Measurements from ENCODE around the gene FAM149A.

FAM149A gene

DNA sequence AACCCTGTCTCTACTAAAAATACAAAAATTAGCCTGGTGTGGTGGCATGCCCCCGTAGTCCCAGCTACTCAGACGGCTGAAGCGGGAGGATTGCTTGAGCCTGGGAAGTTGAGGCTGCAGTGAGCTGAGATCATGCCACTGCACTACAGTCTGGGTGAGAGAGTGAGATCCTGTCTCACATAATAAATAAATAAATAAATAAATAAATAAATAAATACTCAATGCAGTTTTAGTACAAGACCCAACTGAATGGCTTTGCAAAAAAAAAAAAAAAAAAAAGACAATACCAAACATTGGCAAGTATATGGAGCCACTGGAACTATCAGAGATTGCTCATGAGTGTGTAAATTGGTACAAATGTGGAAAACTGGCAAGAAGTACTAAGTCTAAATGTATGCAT lies 83.6 kb downstream of the FAM149A start:
- DNase-seq (ENCODE audit: low read depth): no peak
- H3K4me3 ChIP-seq (ENCODE audit: low read depth, low read length): no peak overlapping the region
- TF ChIP-seq, protein P1, sequence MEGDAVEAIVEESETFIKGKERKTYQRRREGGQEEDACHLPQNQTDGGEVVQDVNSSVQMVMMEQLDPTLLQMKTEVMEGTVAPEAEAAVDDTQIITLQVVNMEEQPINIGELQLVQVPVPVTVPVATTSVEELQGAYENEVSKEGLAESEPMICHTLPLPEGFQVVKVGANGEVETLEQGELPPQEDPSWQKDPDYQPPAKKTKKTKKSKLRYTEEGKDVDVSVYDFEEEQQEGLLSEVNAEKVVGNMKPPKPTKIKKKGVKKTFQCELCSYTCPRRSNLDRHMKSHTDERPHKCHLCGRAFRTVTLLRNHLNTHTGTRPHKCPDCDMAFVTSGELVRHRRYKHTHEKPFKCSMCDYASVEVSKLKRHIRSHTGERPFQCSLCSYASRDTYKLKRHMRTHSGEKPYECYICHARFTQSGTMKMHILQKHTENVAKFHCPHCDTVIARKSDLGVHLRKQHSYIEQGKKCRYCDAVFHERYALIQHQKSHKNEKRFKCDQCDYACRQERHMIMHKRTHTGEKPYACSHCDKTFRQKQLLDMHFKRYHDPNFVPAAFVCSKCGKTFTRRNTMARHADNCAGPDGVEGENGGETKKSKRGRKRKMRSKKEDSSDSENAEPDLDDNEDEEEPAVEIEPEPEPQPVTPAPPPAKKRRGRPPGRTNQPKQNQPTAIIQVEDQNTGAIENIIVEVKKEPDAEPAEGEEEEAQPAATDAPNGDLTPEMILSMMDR (IDR thresholded peaks at IDR 0.05; ENCODE audit: insufficient read depth, low read depth, low read length, missing control alignments): no peak

DNA sequence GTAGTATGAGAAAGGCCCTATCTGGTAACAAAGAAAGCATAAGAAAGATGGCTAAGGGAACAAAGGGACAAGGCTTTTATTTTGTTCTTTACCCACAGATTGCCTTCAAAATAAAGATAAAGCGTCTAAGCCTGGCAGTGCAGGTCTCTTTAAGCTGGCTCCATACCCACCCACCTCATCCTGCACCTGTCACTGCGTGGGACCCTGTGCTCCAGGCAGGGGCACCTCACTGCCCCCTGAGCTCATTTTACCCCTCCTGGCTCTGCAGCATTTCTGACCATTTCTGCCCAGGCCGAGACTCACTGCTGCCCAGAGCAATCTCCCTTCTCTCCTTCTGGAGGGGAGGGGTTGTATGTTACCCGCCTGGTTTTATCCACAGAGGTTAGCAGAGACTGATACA lies 85.2 kb downstream of the FAM149A start:
- TF ChIP-seq, protein P1 (IDR thresholded peaks at IDR 0.05; ENCODE audit: insufficient read depth, low read depth, low read length, missing control alignments): no peak
- H3K4me3 ChIP-seq (ENCODE audit: low read depth, low read length): peak overlapping the region; percentile 4; the same call in 1 of the 2 replicates
- DNase-seq (ENCODE audit: low read depth): no peak

DNA sequence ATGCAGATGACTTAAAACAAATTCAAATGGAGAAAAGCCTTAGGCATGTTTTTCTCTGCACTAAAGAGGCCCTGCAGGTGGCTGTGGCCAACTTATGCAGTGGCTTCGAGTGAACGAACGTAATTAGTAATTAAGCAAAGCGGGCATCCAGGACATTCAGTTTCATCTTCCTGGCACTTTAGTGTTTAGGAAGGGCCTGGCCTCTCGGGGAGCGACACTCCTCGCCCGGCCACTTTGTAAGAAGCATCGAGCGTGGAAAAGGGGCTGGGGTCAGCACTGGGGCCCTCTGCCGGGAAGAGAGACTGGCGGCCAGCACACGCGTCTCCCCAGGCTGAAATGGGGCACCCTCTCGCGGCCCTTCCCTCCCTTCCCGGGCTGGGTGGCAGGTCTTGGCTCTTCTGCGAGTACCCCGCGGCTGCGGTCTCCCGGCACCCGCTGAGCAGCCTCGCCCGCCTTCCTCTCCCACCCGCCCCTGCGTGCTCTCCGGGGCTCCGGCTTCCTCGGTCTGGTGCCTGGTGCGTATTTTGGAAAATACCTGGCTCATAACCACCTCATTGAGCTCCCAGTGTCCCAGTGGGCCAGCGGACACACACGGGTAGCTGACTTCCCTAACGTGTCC lies 86.2 kb downstream of the FAM149A start:
- peak overlapping the region; percentile 99 for H3K4me3 ChIP-seq (ENCODE audit: low read depth, low read length)
- DNase-seq (ENCODE audit: low read depth): peak; percentile 61
- TF ChIP-seq, protein P1 (IDR thresholded peaks at IDR 0.05; ENCODE audit: insufficient read depth, low read depth, low read length, missing control alignments): no peak

DNA sequence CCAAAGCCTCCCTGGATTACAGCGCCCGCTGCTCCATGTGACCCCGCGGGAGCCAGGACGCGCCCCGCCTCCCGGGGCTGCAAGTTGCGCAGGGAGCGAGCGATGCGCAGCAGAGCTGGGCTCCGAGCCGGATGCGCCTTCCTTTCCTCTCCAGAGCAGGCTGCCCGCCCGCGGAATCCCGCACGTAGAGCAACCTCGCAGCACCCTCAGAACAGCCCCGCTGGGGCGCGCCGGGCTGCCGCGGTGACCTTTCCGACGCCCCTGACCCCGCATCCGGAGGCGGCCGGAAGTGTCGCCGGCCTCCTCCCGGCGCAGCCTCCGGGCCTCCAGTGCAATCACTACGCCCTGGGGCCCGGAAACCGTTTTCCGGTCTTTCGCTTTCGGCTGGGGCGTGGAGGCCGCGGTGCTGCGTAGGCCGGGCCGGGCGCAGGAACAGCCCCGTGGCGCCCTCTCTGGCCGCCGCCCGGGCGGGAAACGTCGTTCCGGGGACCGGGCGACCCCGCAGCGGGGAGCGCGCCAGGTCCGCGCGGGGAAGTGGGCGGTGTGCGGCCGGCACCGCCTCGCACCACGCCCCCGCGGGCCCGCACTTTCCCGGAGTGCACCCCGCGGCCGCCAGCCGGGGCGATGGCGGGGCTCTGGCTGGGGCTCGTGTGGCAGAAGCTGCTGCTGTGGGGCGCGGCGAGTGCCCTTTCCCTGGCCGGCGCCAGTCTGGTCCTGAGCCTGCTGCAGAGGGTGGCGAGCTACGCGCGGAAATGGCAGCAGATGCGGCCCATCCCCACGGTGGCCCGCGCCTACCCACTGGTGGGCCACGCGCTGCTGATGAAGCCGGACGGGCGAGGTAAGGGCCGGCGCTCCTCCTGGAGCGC lies 86.9 kb downstream of the FAM149A start, which contains the start of gene CYP4V2:
TSS of gene CYP4V2 (plus strand) at position 368 of the 866 bp plus-strand sequence. CDS start at position 625, 257 bp downstream.
- peak; percentile 95 for DNase-seq (ENCODE audit: low read depth)
- H3K4me3 ChIP-seq (ENCODE audit: low read depth, low read length): peak within 1 kb of the TSS; percentile 99
- TF ChIP-seq, protein P1 (IDR thresholded peaks at IDR 0.05; ENCODE audit: insufficient read depth, low read depth, low read length, missing control alignments): peak; percentile 52

DNA sequence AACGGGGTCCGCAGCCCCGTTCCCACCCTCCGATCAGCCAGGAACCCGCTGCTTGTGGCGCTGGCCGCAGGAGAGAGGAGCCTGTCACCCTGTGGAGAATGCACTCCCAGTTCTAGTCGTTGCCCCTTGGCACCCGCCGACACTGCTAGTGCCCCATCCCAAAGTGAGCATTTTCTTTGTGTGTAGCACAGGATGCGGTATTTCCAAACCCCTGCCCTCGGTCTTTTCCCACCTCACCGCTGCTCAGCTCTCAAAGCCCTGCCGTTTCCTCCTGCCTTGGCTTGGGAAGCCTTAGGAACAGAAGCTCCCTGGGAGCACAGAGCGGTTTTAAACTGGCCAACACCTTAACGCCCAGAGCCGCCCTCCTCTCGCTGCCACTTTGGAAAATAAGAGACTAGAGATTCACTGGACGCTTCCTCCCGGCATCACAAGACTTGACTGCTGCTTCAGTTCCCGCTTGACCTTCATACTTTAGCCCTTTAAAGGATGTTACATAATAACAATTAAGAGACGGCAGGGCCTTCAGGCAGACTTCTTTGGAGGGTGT lies 87.6 kb downstream of the FAM149A start:
- H3K4me3 ChIP-seq (ENCODE audit: low read depth, low read length): peak overlapping the region; percentile 99
- TF ChIP-seq, protein P1 (IDR thresholded peaks at IDR 0.05; ENCODE audit: insufficient read depth, low read depth, low read length, missing control alignments): no peak
- DNase-seq (ENCODE audit: low read depth): peak; percentile 48

DNA sequence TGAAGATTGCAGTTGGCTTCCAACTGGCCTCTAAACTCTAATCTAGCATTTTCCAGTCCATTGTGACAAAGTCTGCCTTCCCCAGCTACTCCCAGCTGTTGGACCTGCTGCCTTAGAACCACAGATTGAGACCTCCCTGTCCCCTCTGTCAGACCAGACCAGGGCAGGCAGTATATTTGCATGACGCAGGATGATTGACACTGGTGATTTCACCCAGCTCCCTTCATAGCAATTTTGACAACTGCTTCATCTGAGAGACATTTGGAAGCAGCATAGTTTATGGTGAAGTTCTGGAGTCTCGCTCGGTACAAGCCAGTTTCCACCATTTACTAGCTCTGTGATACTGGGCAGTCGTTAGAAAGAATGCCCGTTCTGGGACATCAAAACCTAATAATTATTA lies 89.3 kb downstream of the FAM149A start:
- H3K4me3 ChIP-seq (ENCODE audit: low read depth, low read length): no peak overlapping the region
- TF ChIP-seq, protein P1 (IDR thresholded peaks at IDR 0.05; ENCODE audit: insufficient read depth, low read depth, low read length, missing control alignments): no peak
- no peak for DNase-seq (ENCODE audit: low read depth)

Data from GM12865 (cell line).